D721Med (cell line): Measurements from ENCODE around the gene TFF2.

Source experiments
- DNase-seq: peaks from one replicate; pipeline ENCODE4 v3.0.0; 2011; ENCODE audit warnings: low spot score; ENCODE audit not compliant: insufficient read length
- FAIRE-seq: peaks from 2 replicates; lab custom pipeline; 2011; peaks lifted over from hg19 to GRCh38; lab: Jason Lieb, UNC
- CTCF ChIP-seq: IDR thresholded peaks from 2 replicates; pipeline ENCODE4 v1.5.1; 2012; ENCODE audit warnings: mild to moderate bottlenecking, control low read depth; ENCODE audit not compliant: insufficient read depth; ENCODE audit errors: missing control alignments

Gene TFF2

GRCh38 chr21:42331660-42332059, 19.1 kb downstream of the TFF2 start:
- DNase-seq: no peak
- TF ChIP-seq CTCF: no peak
- FAIRE-seq: no peak

GRCh38 chr21:42330380-42331371, 20.1 kb downstream of the TFF2 start:
- TF ChIP-seq CTCF: no peak
- DNase-seq: no peak
- no peak for FAIRE-seq

GRCh38 chr21:42324896-42325295, 25.9 kb downstream of the TFF2 start:
- TF ChIP-seq CTCF: no peak
- FAIRE-seq (no peak), DNase-seq (no peak)

GRCh38 chr21:42321845-42322244, 28.9 kb downstream of the TFF2 start:
- DNase-seq: no peak
- TF ChIP-seq CTCF: no peak
- FAIRE-seq: no peak

GRCh38 chr21:42321231-42321630, 29.6 kb downstream of the TFF2 start:
- DNase-seq: no peak
- FAIRE-seq: no peak
- no peak for TF ChIP-seq CTCF

GRCh38 chr21:42320791-42321190, 30.0 kb downstream of the TFF2 start:
- no peak for TF ChIP-seq CTCF
- no peak for FAIRE-seq
- no peak for DNase-seq
